ENCODE results near the gene IFI6.
"Not testable (repeated sequence)": the region's sequence is repeated elsewhere in the genome, so short reads cannot be mapped to it uniquely, and the experiment has no call there.

The IFI6 gene

GRCh38 chr1:27684176-27684575, 12.2 kb upstream of the IFI6 start:
- no peak for TF ChIP-seq CTCF (IDR thresholded peaks at IDR 0.05; ENCODE audit: borderline replicate concordance, insufficient read depth, low read depth, low read length)
- no peak overlapping the region for H3K4me3 ChIP-seq (ENCODE audit: low read depth, low read length)

- TF ChIP-seq CTCF (IDR thresholded peaks at IDR 0.05; ENCODE audit: borderline replicate concordance, insufficient read depth, low read depth, low read length): no peak
- H3K4me3 ChIP-seq (ENCODE audit: low read depth, low read length): no peak overlapping the region
Measured at GRCh38 chr1:27682351-27682944, 10.5 kb upstream of the IFI6 start.

- not testable (repeated sequence) for H3K4me3 ChIP-seq (ENCODE audit: low read depth, low read length)
Measured at GRCh38 chr1:27681580-27681979, 9.6 kb upstream of the IFI6 start.

GRCh38 chr1:27680225-27680791, 8.3 kb upstream of the IFI6 start:
- H3K4me3 ChIP-seq (ENCODE audit: low read depth, low read length): not testable (repeated sequence)

- TF ChIP-seq CTCF (IDR thresholded peaks at IDR 0.05; ENCODE audit: borderline replicate concordance, insufficient read depth, low read depth, low read length): no peak
Measured at GRCh38 chr1:27678747-27679146, 6.8 kb upstream of the IFI6 start.

GRCh38 chr1:27676410-27676809, 4.4 kb upstream of the IFI6 start:
- TF ChIP-seq CTCF (IDR thresholded peaks at IDR 0.05; ENCODE audit: borderline replicate concordance, insufficient read depth, low read depth, low read length): no peak
- H3K4me3 ChIP-seq (ENCODE audit: low read depth, low read length): no peak overlapping the region

More at GRCh38 chr1:27678747-27679146, 6.8 kb upstream of the IFI6 start:
- no peak overlapping the region for H3K4me3 ChIP-seq (ENCODE audit: low read depth, low read length)

GRCh38 chr1:27672750-27673112, 739 bp upstream of the IFI6 start:
- no peak for TF ChIP-seq CTCF (IDR thresholded peaks at IDR 0.05; ENCODE audit: borderline replicate concordance, insufficient read depth, low read depth, low read length)
- no peak overlapping the region for H3K4me3 ChIP-seq (ENCODE audit: low read depth, low read length)

GRCh38 chr1:27669876-27670275, 2.1 kb downstream of the IFI6 start:
- no peak for TF ChIP-seq CTCF (IDR thresholded peaks at IDR 0.05; ENCODE audit: borderline replicate concordance, insufficient read depth, low read depth, low read length)
- no peak overlapping the region for H3K4me3 ChIP-seq (ENCODE audit: low read depth, low read length)

Data from GM12875 (cell line).